H9 (cell line): ENCODE measurements around the gene EEF2KMT. TPM values are rescaled to one million over a fixed set of nuclear protein-coding genes. Genes with fewer than 3 reads are reported as not detected.

Experiments used
- DNase-seq: peaks from one replicate; pipeline ENCODE4 v3.0.0-alpha.2; 2017
- H2AFZ ChIP-seq: one replicate; pipeline ENCODE4 v1.6.1; 2013; ENCODE audit warnings: mild to moderate bottlenecking, low read length, control low read depth, moderate library complexity
- H2AK5ac ChIP-seq: 2 replicates; pipeline ENCODE4 v1.6.1; 2013; ENCODE audit warnings: low read length, control low read depth, mixed read lengths; ENCODE audit not compliant: insufficient read length
- H2BK120ac ChIP-seq: one replicate; pipeline ENCODE4 v1.6.1; 2013; ENCODE audit warnings: low read depth, mild to moderate bottlenecking, low read length, control low read depth, inconsistent platforms; ENCODE audit not compliant: poor library complexity, severe bottlenecking
- H2BK12ac ChIP-seq: 2 replicates; pipeline ENCODE4 v1.6.1; 2013; ENCODE audit warnings: low read length, control low read depth, mixed read lengths, low read depth; ENCODE audit not compliant: insufficient read length
- H2BK15ac ChIP-seq: 2 replicates; pipeline ENCODE4 v1.6.1; 2013; ENCODE audit warnings: low read depth, low read length, control low read depth
- H2BK20ac ChIP-seq: one replicate; pipeline ENCODE4 v1.6.1; 2013; ENCODE audit warnings: low read depth, mild to moderate bottlenecking, low read length, control low read depth, inconsistent platforms; ENCODE audit not compliant: poor library complexity, severe bottlenecking
- H2BK5ac ChIP-seq: 2 replicates; pipeline ENCODE4 v1.6.1; 2013; ENCODE audit warnings: low read length, control low read depth, mixed read lengths; ENCODE audit not compliant: insufficient read length
- H3K14ac ChIP-seq: 2 replicates; pipeline ENCODE4 v1.6.1; 2013; ENCODE audit warnings: low read length, control low read depth; ENCODE audit not compliant: insufficient read depth
- H3K18ac ChIP-seq: 2 replicates; pipeline ENCODE4 v1.6.1; 2013; ENCODE audit warnings: low read depth, mild to moderate bottlenecking, mixed read lengths, low read length, control low read depth; ENCODE audit not compliant: insufficient read length
- H3K23ac ChIP-seq: 2 replicates; pipeline ENCODE4 v1.6.1; 2013; ENCODE audit warnings: low read length, control low read depth, mixed read lengths, low read depth; ENCODE audit not compliant: insufficient read length
- H3K23me2 ChIP-seq: 2 replicates; pipeline ENCODE4 v1.6.1; 2013; ENCODE audit warnings: low read depth, mild to moderate bottlenecking, mixed read lengths, low read length, control low read depth; ENCODE audit not compliant: insufficient read length, poor library complexity, severe bottlenecking
- H3K27ac ChIP-seq: 2 replicates; pipeline ENCODE4 v1.5.1; 2013; ENCODE audit warnings: low read length, control low read depth, mixed read lengths, low read depth; ENCODE audit not compliant: insufficient read length
- H3K27me3 ChIP-seq: 2 replicates; pipeline ENCODE4 v1.6.1; 2013; ENCODE audit warnings: low read length, control low read depth, inconsistent platforms; ENCODE audit not compliant: insufficient read depth
- H3K4ac ChIP-seq: 2 replicates; pipeline ENCODE4 v1.6.1; 2013; ENCODE audit warnings: low read depth, mild to moderate bottlenecking, control low read depth, inconsistent platforms, low read length, moderate library complexity
- H3K4me1 ChIP-seq: 2 replicates; pipeline ENCODE4 v1.6.1; 2013; ENCODE audit warnings: low read length, control low read depth, inconsistent platforms; ENCODE audit not compliant: insufficient read depth
- H3K4me2 ChIP-seq: 2 replicates; pipeline ENCODE4 v1.6.1; 2013; ENCODE audit warnings: low read length, control low read depth, mixed read lengths; ENCODE audit not compliant: insufficient read length, insufficient read depth
- H3K56ac ChIP-seq: 2 replicates; pipeline ENCODE4 v1.6.1; 2013; ENCODE audit warnings: low read depth, mild to moderate bottlenecking, mixed read lengths, low read length, control low read depth; ENCODE audit not compliant: insufficient read length
- H3K79me1 ChIP-seq: 2 replicates; pipeline ENCODE4 v1.6.1; 2013; ENCODE audit warnings: low read depth, mild to moderate bottlenecking, moderate library complexity, low read length, control low read depth, inconsistent platforms; ENCODE audit not compliant: insufficient read depth, poor library complexity, severe bottlenecking
- H3K79me2 ChIP-seq: 2 replicates; pipeline ENCODE4 v1.6.1; 2013; ENCODE audit warnings: low read length, control low read depth, inconsistent platforms; ENCODE audit not compliant: insufficient read depth
- H3K9ac ChIP-seq: 2 replicates; pipeline ENCODE4 v1.6.1; 2013; ENCODE audit warnings: low read length, control low read depth, mixed read lengths; ENCODE audit not compliant: insufficient read length; ENCODE audit errors: extremely low read depth
- H3K9me3 ChIP-seq: one replicate; pipeline ENCODE4 v1.6.1; 2013; ENCODE audit warnings: low read depth, low read length, inconsistent platforms; ENCODE audit not compliant: control insufficient read depth
- H3T11ph ChIP-seq: one replicate; pipeline ENCODE4 v1.6.1; 2013; ENCODE audit warnings: mild to moderate bottlenecking, low read length, control low read depth, inconsistent platforms
- H4K20me1 ChIP-seq: one replicate; pipeline ENCODE4 v1.6.1; 2013; ENCODE audit not compliant: control insufficient read depth, insufficient read length, insufficient read depth
- H4K5ac ChIP-seq: 2 replicates; pipeline ENCODE4 v1.6.1; 2013; ENCODE audit warnings: low read depth, mild to moderate bottlenecking, mixed read lengths, low read length, control low read depth; ENCODE audit not compliant: insufficient read length
- H4K8ac ChIP-seq: replicated peaks from 2 replicates; pipeline ENCODE4 v1.6.1; 2013; ENCODE audit warnings: low read length, control low read depth, mixed read lengths, low read depth; ENCODE audit not compliant: insufficient read length
- H4K91ac ChIP-seq: 2 replicates; pipeline ENCODE4 v1.6.1; 2013; ENCODE audit warnings: low read depth, mild to moderate bottlenecking, moderate library complexity, mixed read lengths, low read length, control low read depth; ENCODE audit not compliant: insufficient read length
- H3K27ac Mint-ChIP-seq, 3 experiments: 2 replicates in 2 of 3; 3 replicates in 1 of 3; pipeline ENCODE4 v1.8.0; 2020 to 2021; ENCODE audit warnings: mixed read lengths in 3 of 3, mild to moderate bottlenecking in 1 of 3, moderate library complexity in 1 of 3
- H3K27me3 Mint-ChIP-seq: 2 replicates; pipeline ENCODE4 v1.8.0; 2021; ENCODE audit warnings: low read depth, mild to moderate bottlenecking, moderate library complexity, mixed read lengths
- H3K36me3 Mint-ChIP-seq, 3 experiments: 2 replicates in 2 of 3; 3 replicates in 1 of 3; pipeline ENCODE4 v1.8.0; 2020 to 2021; ENCODE audit warnings: low read depth in 3 of 3, mixed read lengths in 3 of 3; ENCODE audit not compliant: insufficient read depth in 1 of 3
- H3K4me1 Mint-ChIP-seq, 2 experiments: 2 replicates each; pipeline ENCODE4 v1.8.0; 2020; ENCODE audit warnings: mixed read lengths in 2 of 2
- H3K4me3 Mint-ChIP-seq, 2 experiments: 2 replicates in 1 of 2; 3 replicates in 1 of 2; pipeline ENCODE4 v1.8.0; 2020 to 2021; ENCODE audit warnings: mild to moderate bottlenecking in 2 of 2, mixed read lengths in 2 of 2, moderate library complexity in 1 of 2
- H3K9me3 Mint-ChIP-seq, 2 experiments: 2 replicates in 1 of 2; 3 replicates in 1 of 2; pipeline ENCODE4 v1.8.0; 2020; ENCODE audit warnings: mild to moderate bottlenecking in 2 of 2, mixed read lengths in 2 of 2, moderate library complexity in 1 of 2
- WGBS: extraction: QIAGEN DNeasy Blood & Tissue Kit; methylation state at CpG from one replicate; pipeline ENCODE4 v1.1.7; 2013; ENCODE audit warnings: missing lambda C conversion rate, low lambda C conversion rate, mixed read lengths; ENCODE audit not compliant: insufficient read length; ENCODE audit errors: extremely low coverage; 5-methylcytosine and 5-hydroxymethylcytosine counted together
- total RNA-seq: library from RNA; stranded (reverse); gene quantifications from 2 replicates; pipeline ENCODE4 v1.2.1, GENCODE V29; 2021
- TF ChIP-seq, protein P1 (sequence below): fragments of 200-600 bp; sonication (generic); conservative IDR thresholded peaks from 3 replicates; pipeline ENCODE4 v1.8.0; 2021; ENCODE audit warnings: antibody characterized with exemption, mild to moderate bottlenecking

The EEF2KMT gene
- total RNA-seq, 1 experiment from 2014 or later = 16.4 TPM

DNA sequence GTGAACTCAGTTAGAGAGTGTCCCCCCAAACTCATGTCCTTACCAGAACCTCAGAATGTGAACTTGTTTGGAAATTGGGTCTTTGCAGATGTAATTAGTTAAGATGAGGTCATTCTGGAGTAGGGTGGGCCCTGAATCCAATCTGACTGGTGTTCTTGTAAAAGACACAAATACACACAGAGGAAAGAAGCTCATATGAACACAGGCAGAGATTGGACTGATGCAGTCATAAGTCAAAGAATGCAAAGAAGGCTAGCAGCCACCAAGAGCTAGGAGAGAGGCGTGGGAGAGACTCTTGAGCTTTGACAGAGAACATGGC is 61.7 kb downstream of the EEF2KMT start:
- no peak overlapping the region for H3K4me2 ChIP-seq
- no peak overlapping the region for H2AK5ac ChIP-seq
- no peaks in the 10 kb centered on the region for H4K20me1 ChIP-seq
- no peak overlapping the region for H2BK15ac ChIP-seq
- no CpG with 5 or more reads among the region's 1 CpG for WGBS
- H3T11ph ChIP-seq = no peak overlapping the region
- H3K14ac ChIP-seq = no peak overlapping the region
- H3K4me1 Mint-ChIP-seq = peaks cover 21 to 31% of the 10 kb centered on the region in 2 experiments
- H3K27ac ChIP-seq = no peak overlapping the region
- H4K91ac ChIP-seq = no peak overlapping the region
- no peak overlapping the region for H3K4ac ChIP-seq
- no peak overlapping the region for H3K23ac ChIP-seq
- peaks cover 9% of the 10 kb centered on the region for H3K4me1 ChIP-seq
- DNase-seq = no peak
- TF ChIP-seq, protein P1, sequence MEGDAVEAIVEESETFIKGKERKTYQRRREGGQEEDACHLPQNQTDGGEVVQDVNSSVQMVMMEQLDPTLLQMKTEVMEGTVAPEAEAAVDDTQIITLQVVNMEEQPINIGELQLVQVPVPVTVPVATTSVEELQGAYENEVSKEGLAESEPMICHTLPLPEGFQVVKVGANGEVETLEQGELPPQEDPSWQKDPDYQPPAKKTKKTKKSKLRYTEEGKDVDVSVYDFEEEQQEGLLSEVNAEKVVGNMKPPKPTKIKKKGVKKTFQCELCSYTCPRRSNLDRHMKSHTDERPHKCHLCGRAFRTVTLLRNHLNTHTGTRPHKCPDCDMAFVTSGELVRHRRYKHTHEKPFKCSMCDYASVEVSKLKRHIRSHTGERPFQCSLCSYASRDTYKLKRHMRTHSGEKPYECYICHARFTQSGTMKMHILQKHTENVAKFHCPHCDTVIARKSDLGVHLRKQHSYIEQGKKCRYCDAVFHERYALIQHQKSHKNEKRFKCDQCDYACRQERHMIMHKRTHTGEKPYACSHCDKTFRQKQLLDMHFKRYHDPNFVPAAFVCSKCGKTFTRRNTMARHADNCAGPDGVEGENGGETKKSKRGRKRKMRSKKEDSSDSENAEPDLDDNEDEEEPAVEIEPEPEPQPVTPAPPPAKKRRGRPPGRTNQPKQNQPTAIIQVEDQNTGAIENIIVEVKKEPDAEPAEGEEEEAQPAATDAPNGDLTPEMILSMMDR = no peak
- H3K56ac ChIP-seq = no peak overlapping the region
- H3K18ac ChIP-seq = no peak overlapping the region
- H2BK120ac ChIP-seq = no peak overlapping the region
- no peak overlapping the region for H2BK20ac ChIP-seq
- peaks cover 5% of the 10 kb centered on the region for H3K23me2 ChIP-seq
- no peaks in the 10 kb centered on the region for H3K9me3 ChIP-seq
- H2AFZ ChIP-seq = no peak overlapping the region
- no peak overlapping the region for H3K4me3 Mint-ChIP-seq
- no peak overlapping the region for H4K5ac ChIP-seq
- H3K36me3 Mint-ChIP-seq = no peaks in the 10 kb centered on the region; a peak in 1 of 7 replicates
- H3K9me3 Mint-ChIP-seq = no peaks in the 10 kb centered on the region
- H3K79me1 ChIP-seq = no peaks in the 10 kb centered on the region
- no peak overlapping the region for H2BK12ac ChIP-seq
- H3K27me3 ChIP-seq = no peaks in the 10 kb centered on the region
- H3K9ac ChIP-seq = no peak overlapping the region
- 0 out of 7 replicates have a peak overlapping the region, but pooled peaks of 1 of the 3 experiments have one; percentile 16 for H3K27ac Mint-ChIP-seq
- peaks cover 9% of the 10 kb centered on the region for H3K27me3 Mint-ChIP-seq
- H4K8ac ChIP-seq = no peak overlapping the region
- no peak overlapping the region for H2BK5ac ChIP-seq
- H3K79me2 ChIP-seq = no peaks in the 10 kb centered on the region

Other genes starting within 250 kb of the EEF2KMT start
- 28.2 and 29.2 TPM in 2 replicates for gene PPL, start 160.6 kb downstream of the EEF2KMT start, total RNA-seq
- 3.2 and 4.1 TPM in 2 replicates for gene SEC14L5, start 139.5 kb downstream of the EEF2KMT start, total RNA-seq
- 12.1 and 12.7 TPM in 2 replicates for gene NAGPA, start 63.9 kb downstream of the EEF2KMT start, total RNA-seq
- gene C16orf89, start 31.8 kb downstream of the EEF2KMT start, total RNA-seq = 2.0 and 2.5 TPM in 2 replicates
- 32.5 and 36.2 TPM in 2 replicates for gene ALG1, start 26.0 kb downstream of the EEF2KMT start, total RNA-seq